ENCODE results near the gene VEGFD.

VEGFD gene, protein sequence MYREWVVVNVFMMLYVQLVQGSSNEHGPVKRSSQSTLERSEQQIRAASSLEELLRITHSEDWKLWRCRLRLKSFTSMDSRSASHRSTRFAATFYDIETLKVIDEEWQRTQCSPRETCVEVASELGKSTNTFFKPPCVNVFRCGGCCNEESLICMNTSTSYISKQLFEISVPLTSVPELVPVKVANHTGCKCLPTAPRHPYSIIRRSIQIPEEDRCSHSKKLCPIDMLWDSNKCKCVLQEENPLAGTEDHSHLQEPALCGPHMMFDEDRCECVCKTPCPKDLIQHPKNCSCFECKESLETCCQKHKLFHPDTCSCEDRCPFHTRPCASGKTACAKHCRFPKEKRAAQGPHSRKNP

DNA sequence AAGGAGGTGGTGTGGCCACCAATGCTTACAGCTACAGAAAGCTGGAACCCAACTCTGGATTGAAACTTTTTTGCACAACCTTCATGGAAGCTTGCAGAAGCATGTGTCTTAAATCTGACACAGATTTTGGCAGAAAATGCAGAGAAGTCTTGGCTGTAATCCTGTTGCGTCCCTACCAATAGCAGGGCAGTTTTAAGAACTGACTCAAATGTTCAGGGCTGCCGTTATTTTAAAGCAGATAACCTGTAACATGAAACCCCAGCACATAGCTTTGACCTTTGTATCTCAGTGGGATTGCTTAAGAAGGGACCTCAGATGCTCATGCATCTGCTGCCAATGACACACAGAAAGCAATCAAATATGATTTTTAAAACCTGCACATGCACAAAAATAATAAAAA lies at the start of gene VEGFD:
Gene VEGFD (minus strand): TSS at position 110 of the 400 bp plus-strand sequence. CDS start 467 bp downstream, outside the sequence.
- DNase-seq, result no peak

DNA sequence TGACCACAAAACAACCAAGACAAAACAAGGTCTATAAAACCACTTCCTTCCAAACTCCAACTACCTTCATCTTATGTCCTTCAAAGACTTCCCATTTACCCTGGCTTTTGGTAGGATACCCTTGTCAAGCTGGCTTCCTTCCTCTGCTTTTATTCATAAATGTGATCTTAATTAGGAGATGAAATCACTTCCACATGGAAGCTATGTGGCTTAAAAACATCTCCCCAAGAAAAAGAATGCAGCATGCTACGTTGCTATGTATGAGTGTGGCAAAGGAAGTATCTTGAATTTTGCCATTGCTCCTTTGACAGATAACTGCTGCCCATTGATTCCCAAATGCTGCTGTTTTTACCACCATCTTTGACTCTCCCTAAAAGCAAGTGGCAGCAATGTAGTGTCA lies 46.4 kb upstream of the VEGFD start:
- no peak for DNase-seq

DNA sequence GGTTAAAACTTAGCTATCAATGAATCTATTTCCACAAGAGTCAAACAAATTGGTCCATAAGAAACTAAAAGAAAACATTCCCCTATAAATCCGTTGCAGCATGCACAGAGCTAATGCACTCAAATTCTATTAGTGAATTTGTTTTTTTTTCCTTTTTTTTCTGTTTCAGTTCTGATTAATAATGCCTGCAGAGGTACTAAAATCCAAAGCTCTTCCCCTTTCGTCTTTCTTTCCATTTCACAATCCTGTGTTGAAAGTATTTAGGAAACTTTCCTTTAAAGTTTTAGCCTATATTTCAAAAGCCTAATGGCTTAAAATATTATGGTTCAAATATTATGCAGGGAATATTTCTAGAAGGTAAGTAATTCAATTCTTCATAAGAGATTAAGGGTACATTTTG lies 45.9 kb upstream of the VEGFD start:
- DNase-seq, result no peak

DNA sequence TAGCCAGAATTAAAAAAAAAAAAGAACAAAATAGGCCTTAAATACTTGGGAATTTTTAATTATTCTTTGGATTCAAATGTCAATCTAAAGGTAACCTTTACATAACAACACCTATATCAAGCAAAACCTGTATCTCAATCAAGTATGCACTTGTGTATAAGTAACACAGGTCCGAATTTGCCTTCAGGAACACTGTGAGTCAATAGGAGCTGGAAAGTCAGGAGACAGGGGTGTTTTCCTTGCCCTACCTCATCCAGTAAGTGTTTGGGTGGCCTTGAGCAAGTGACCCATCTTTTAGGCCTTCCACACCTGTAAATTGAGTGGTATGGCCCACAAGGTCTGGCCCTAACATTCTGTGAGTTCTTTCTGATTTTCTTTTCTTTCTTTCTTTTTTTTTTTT lies 40.8 kb upstream of the VEGFD start:
- DNase-seq, result no peak

DNA sequence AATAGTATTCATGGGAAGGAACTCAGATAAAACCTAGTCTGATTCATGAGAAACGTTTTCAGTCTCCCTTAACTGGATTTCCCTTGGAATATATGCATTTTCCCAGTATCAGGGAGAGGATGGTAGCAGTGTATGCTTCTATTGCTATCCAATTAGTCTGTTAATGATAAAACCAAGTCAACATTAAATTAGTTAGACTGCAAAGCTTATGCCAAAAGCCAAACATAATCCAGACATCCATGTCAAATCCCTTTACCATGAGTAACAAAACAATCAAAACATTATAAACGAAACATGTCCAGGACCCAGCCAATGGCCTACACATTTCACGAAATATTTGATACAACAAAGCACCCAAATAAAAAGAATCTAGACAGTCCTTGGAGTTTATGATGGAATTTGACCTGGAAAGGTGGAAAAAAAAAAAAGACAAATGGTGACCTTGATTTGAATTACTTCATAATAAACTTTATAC lies 34.5 kb upstream of the VEGFD start:
- no peak for DNase-seq

GRCh38 chrX:15418041-15418706 lies 34.0 kb upstream of the VEGFD start:
- DNase-seq, result no peak

DNA sequence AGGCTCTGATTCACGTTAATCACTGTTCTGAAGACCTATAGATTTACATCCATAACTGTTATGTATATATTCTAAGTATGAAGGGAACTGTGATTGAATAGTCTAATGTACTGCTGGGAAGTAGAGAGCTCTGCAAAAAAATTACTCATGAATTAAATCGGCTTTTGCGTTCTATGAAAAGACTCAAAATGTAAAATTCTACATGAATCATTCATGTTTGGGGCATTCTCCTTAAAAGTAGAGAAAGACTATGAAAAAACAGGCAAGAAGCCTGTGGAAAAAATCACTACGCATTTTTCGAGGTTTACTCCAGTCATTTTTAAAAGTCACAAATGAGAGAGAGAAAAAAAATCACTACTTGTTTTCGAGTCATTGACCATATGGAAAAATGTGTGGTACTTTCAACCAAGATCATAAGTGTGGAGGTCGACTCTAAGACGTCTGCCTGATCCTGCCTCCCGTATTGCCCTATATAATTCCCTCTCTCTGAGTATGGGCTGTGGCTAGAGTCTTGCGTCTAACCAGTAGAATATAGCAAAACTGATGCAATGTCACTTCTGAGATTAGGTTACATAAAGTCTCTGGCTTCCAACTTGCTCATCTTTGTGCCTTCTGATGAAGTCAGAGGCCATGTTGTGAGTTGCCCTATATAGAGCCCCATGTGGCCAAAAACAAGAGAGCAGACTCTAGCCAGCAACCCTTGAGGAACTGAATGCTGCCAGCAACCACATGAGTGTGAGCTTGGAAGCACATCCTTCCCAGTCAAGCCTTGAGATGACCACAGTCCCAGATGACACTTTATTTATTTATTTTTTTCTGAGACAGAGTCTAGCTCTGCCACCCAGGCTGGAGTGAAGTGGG lies 32.1 kb upstream of the VEGFD start:
- no peak for DNase-seq

DNA sequence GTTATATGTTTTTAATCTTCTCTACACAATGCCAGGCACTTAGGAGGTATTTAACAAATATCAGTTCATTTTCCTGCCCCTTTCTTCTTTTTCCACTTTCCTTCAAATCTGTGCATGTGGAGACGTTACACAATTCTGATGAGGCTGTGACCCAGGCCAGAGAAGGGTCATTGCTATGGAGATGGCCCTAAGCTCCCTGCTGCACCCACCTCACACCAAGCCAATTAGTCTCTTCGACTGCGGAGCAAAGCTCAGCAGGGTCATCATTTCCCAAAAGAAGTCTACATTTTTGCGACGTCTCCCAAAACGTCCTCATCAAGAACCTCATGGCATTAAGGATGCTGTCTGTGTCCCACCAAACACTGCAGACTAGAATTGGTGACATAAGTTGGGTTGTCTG lies 28.9 kb upstream of the VEGFD start:
- no peak for DNase-seq

DNA sequence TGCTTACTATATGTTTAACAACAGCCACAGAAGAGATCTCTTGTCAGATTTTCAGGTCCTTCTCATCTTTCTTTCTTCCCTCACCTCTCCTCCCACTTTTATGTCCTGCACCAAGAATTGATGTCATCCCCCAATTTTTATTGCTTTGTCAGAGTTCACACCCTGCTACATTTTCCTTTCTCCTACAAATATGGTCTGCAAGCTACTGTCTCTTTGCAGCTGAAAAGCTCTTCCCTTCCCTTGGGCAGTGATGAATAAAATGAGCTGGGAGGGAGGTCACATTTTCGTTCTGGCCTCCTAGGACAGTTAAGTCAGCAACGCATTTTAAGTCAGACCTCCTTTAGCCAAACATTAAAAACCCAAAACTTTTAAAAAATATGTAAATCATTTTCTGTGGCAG lies 26.7 kb upstream of the VEGFD start:
- no peak for DNase-seq

DNA sequence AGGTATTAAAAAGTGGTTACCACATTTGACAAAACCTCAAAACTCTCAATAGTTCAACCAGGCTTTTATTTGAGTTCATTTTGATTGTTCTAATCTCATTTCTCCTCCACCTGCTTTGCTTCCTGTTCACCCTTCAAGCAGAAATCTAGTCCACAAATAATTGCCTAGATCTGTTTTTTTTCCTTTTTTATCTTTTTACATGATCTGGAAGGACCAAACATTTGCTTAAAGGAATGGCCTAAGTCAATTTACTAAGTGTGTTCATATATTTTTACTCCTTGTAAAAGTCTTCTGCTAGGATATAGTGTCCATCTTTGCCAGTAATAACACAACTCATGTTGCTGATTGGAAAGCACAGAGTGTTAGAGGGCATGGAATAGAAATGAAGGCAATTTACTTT lies 26.2 kb upstream of the VEGFD start:
- no peak for DNase-seq

- DNase-seq, result no peak
These were observed 21.6 kb upstream of the VEGFD start for GRCh38 chrX:15405846-15406245.

GRCh38 chrX:15404401-15405096 lies 20.3 kb upstream of the VEGFD start:
- no peak for DNase-seq

GRCh38 chrX:15401378-15401777 lies 17.2 kb upstream of the VEGFD start:
- DNase-seq, result no peak

DNA sequence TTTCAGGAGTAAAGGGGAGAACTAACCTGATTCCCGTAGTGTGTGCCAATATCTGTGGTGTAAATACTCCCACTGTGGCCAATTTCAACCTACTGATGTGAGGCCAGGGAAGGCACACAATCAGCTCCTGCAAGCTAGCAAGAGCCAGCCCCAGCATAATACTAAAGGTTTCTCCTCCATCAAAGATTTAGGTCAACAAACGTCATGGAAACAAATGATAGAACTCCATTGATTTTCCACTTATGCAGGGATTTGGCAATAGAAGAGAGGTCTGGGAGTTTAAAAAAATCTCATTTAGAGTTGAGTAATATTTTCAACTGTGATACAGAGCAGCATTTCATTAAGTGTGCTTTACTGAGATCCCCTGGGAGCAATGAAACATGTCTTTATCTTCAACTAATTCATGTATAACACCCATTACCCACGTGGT lies 15.8 kb upstream of the VEGFD start:
- DNase-seq, result no peak

- DNase-seq, result no peak
These were observed 14.7 kb upstream of the VEGFD start for GRCh38 chrX:15398874-15399273.

DNA sequence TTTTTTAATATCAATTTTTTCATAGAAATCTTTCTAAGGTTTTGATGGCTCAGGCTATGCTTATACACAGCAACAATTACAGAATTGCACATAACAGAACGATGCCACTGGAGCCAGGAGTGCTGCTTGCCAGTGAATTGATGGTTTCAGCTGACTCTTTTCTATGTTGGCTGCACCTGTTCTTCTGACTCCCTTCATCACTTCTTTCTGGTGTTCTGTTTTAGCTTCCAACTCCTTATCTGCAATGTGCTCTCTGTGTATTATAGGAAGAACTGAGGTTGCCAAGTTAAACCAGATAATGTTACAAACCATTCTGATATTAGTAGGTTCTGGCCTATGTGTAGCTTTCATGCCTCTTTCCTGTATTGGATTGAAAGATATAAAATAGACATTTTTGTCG lies 11.6 kb upstream of the VEGFD start:
- no peak for DNase-seq

GRCh38 chrX:15391850-15392249 lies 7.6 kb upstream of the VEGFD start:
- DNase-seq, result no peak

GRCh38 chrX:15382813-15383212 lies 1.4 kb downstream of the VEGFD start:
- no peak for DNase-seq

- DNase-seq, result no peak
These were observed 7.3 kb downstream of the VEGFD start for GRCh38 chrX:15376956-15377355.

- no peak for DNase-seq
These were observed 10.2 kb downstream of the VEGFD start for GRCh38 chrX:15373976-15374375.

DNA sequence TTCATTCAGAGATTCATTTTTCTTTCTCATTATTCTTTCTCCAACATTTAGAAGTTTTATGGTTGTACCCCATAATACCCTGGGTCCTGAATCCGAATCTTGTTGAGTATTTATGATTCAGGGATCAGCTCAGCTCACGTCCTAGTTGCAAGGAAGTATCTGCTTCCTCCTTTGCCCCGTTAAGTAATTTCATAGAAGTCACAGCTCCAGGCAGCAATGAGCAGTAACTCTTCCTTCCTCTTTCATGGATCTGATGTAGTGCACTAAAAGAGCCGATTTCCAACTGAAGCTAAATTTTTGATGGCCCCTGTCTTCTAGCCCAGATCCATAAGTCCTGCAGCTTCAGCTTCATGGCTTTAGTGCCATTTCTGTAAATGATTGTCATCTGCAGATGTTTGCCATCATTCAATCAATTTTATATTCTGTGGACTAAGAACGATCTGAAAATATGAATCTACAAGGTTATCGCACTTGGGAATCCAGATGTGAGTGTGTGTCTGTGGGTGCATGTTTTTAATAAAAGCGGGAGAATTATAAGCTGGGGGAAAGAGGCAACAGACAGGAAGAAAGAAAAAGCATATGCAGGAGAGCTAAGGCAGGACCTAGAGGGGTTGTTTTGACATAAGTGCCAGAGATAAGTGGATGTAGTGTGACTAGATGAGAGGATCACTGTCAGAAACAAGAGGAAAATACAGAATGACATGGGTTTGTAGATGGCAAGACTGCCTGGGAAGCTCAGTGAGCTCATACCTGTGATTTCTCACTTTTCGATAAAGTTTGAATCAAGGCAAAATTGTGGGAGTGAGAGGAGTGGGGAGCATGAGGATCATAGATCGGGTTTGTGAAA lies 17.5 kb downstream of the VEGFD start:
- no peak for DNase-seq

DNA sequence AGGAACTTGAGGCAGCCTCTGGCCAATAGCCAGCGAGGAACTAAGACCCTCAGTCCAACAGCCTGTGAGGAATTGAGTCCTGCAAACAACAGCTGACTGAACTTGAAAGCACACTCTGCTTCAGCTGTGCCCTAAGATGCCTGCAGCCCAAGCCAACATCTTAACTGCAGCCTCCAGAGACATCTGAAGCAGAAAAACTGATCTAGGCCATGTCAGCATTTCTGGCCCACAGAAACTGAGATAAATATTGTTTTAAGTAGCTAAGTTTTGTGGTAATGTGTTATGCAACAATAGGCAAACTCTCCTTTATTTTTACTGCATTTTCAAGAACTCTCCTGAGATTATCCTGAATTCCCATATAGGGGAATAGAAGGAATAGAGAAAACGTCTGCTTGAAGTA lies 24.5 kb downstream of the VEGFD start:
- DNase-seq, result no peak

Data from stimulated activated CD8-positive, alpha-beta memory T cell treated with anti-CD3 and anti-CD28 coated beads, Interleukin-4, amount 100 ng/mL, for 48 hours (primary cell).